Testis (tissue), 2 donors: ENCODE data around the gene ZFP42.

ENCODE experiments used
- POLR2A ChIP-seq: fragments of 450-650 bp; IDR thresholded peaks from one replicate; pipeline ENCODE4 v1.6.1; 2017; ENCODE audit warnings: antibody characterized with exemption, mild to moderate bottlenecking, moderate library complexity
- TF ChIP-seq, protein P1 (sequence below), 3 experiments: fragments of 450-650 bp in 2 of 3; fragments of 200-600 bp in 1 of 3; sonication (generic) in 1 of 3; IDR thresholded peaks; one replicate each; pipeline ENCODE4 v1.5.1; 2016 to 2019; ENCODE audit warnings: antibody characterized with exemption in 3 of 3, mild to moderate bottlenecking in 2 of 3, moderate library complexity in 1 of 3

- no peak for TF ChIP-seq POLR2A
- TF ChIP-seq, protein P1, sequence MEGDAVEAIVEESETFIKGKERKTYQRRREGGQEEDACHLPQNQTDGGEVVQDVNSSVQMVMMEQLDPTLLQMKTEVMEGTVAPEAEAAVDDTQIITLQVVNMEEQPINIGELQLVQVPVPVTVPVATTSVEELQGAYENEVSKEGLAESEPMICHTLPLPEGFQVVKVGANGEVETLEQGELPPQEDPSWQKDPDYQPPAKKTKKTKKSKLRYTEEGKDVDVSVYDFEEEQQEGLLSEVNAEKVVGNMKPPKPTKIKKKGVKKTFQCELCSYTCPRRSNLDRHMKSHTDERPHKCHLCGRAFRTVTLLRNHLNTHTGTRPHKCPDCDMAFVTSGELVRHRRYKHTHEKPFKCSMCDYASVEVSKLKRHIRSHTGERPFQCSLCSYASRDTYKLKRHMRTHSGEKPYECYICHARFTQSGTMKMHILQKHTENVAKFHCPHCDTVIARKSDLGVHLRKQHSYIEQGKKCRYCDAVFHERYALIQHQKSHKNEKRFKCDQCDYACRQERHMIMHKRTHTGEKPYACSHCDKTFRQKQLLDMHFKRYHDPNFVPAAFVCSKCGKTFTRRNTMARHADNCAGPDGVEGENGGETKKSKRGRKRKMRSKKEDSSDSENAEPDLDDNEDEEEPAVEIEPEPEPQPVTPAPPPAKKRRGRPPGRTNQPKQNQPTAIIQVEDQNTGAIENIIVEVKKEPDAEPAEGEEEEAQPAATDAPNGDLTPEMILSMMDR (IDR thresholded peaks at IDR 0.05) = no peak
Observed at GRCh38 chr4:188037003-188037713, 41.6 kb downstream of the ZFP42 start.
